Measurements from ENCODE around the gene RPS17.

GRCh38 chr15:82539691-82540054 lies 584 bp downstream of the RPS17 start:
- TF ChIP-seq POLR2A (IDR thresholded peaks at IDR 0.05; ENCODE audit: low read depth, low read length) (no peak), TAF1 (IDR thresholded peaks at IDR 0.05; ENCODE audit: low read depth, low read length) (no peak), PAX5 (IDR thresholded peaks at IDR 0.05; ENCODE audit: insufficient read depth, low read length, severe bottlenecking) (no peak), POLR2AphosphoS5 (IDR thresholded peaks at IDR 0.05; ENCODE audit: low read depth, low read length) (no peak), SPI1 (IDR thresholded peaks at IDR 0.05; ENCODE audit: low read depth, low read length) (no peak), POU2F2 (IDR thresholded peaks at IDR 0.05; ENCODE audit: low read depth, low read length) (no peak)

Data from GM12891 (cell line).